Uterus (tissue), 4 donors: ENCODE data around the gene CLEC5A. TPM values are rescaled to one million over a fixed set of nuclear protein-coding genes. Genes with fewer than 3 reads are reported as not detected.

ENCODE experiments used
- DNase-seq, 2 donors: peaks; one replicate each; pipeline ENCODE4 v3.0.0-alpha.2; 2019 to 2020
- H3K27ac ChIP-seq, 2 donors: fragments of 200-600 bp; sonication (generic); 1 replicate in 1 of 2; 2 replicates in 1 of 2; pipeline ENCODE4 v1.5.1; 2016 to 2018
- H3K27me3 ChIP-seq, 2 donors: fragments of 200-600 bp; sonication (generic); one replicate each; pipeline ENCODE4 v1.5.1; 2018 to 2019; ENCODE audit warnings: control low read depth in 1 of 2
- H3K36me3 ChIP-seq, 2 donors: fragments of 200-600 bp; sonication (generic); one replicate each; pipeline ENCODE4 v1.5.1; 2019; ENCODE audit warnings: control low read depth in 1 of 2
- H3K4me1 ChIP-seq, 2 donors: fragments of 200-600 bp; sonication (generic); one replicate each; pipeline ENCODE4 v1.5.1; 2018 to 2019; ENCODE audit warnings: control low read depth in 1 of 2
- H3K4me3 ChIP-seq, 2 donors: fragments of 200-600 bp; sonication (generic); 1 replicate in 1 of 2; 2 replicates in 1 of 2; pipeline ENCODE4 v1.5.1; 2018 to 2019; ENCODE audit warnings: mild to moderate bottlenecking in 1 of 2
- H3K9me3 ChIP-seq, 2 donors: fragments of 200-600 bp; sonication (generic); one replicate each; pipeline ENCODE4 v1.5.1; 2019; ENCODE audit warnings: control low read depth in 1 of 2
- CTCF ChIP-seq, 4 experiments: fragments of 200-600 bp in 2 of 4; fragments of 450-650 bp in 2 of 4; sonication (generic) in 2 of 4; IDR thresholded peaks; one replicate each; pipeline ENCODE4 v1.5.1; 2016 to 2019; ENCODE audit warnings: antibody characterized with exemption in 4 of 4, mild to moderate bottlenecking in 2 of 4, moderate library complexity in 1 of 4
- POLR2A ChIP-seq, 2 donors: fragments of 450-650 bp; IDR thresholded peaks; one replicate each; pipeline ENCODE4 v1.6.1; 2016; ENCODE audit warnings: antibody characterized with exemption in 2 of 2, mild to moderate bottlenecking in 1 of 2, moderate library complexity in 1 of 2
- intact Hi-C: fragments of 100-400 bp; cut with DNase I; formaldehyde crosslinking; loops from one replicate; pipeline ENCODE4 v1.15.1; 2023; ENCODE audit warnings: low total_unique reads
- total RNA-seq, 4 donors: library from RNA; depleted of rRNA in 3 of 4; stranded (reverse); fragments of >200 nt in 3 of 4; gene quantifications; one replicate each; pipeline versions ENCODE4 v1.1.0 to v1.2.4, GENCODE V29; 2014 to 2023
- donor health status: DM: yes; HTN: yes; CAD: no.

Gene CLEC5A
- total RNA-seq, 4 donors from 2014 or later = 0.28 to 3.8 TPM; not detected in 2

GRCh38 chr7:141976524-141977245 lies 29.9 kb upstream of the CLEC5A start:
- TF ChIP-seq POLR2A (IDR thresholded peaks at IDR 0.05) (no peak), CTCF (IDR thresholded peaks at IDR 0.05) (no peak)
- H3K4me3 ChIP-seq = no peak overlapping the region
- intact Hi-C loops = no loop called here
- H3K4me1 ChIP-seq = no peaks in the 10 kb centered on the region
- no peak for DNase-seq
- H3K27ac ChIP-seq = no peak overlapping the region
- no peaks in the 10 kb centered on the region for H3K27me3 ChIP-seq
- no peaks in the 10 kb centered on the region for H3K36me3 ChIP-seq
- no peaks in the 10 kb centered on the region for H3K9me3 ChIP-seq

- DNase-seq = peak; percentile 18 to 22
- H3K9me3 ChIP-seq = no peaks in the 10 kb centered on the region
- no peaks in the 10 kb centered on the region for H3K4me1 ChIP-seq
- no peak overlapping the region for H3K27ac ChIP-seq
- no peaks in the 10 kb centered on the region for H3K27me3 ChIP-seq
- H3K36me3 ChIP-seq = no peaks in the 10 kb centered on the region
- intact Hi-C loops = no loop called here
- TF ChIP-seq CTCF (IDR thresholded peaks at IDR 0.05) = peak in 3 of 4 experiments; percentile 22 to 32 (median 28)
- no peak for TF ChIP-seq POLR2A (IDR thresholded peaks at IDR 0.05)
- no peak overlapping the region for H3K4me3 ChIP-seq
These were observed 29.2 kb upstream of the CLEC5A start for GRCh38 chr7:141975806-141976523.

- Histone ChIP-seq H3K36me3 (no peaks in the 10 kb centered on the region), H3K9me3 (no peaks in the 10 kb centered on the region), H3K27me3 (no peaks in the 10 kb centered on the region), H3K4me1 (no peaks in the 10 kb centered on the region), H3K27ac (no peak overlapping the region), H3K4me3 (no peak overlapping the region)
- intact Hi-C loops = no loop called here
- no peak for DNase-seq
- TF ChIP-seq CTCF (IDR thresholded peaks at IDR 0.05) = no peak
- TF ChIP-seq POLR2A (IDR thresholded peaks at IDR 0.05) = no peak
These were observed 28.1 kb upstream of the CLEC5A start for GRCh38 chr7:141974831-141975230.

GRCh38 chr7:141973673-141974072 lies 26.9 kb upstream of the CLEC5A start, which contains the start of gene TAS2R38:
Gene TAS2R38 (minus strand): TSS chr7:141973773. CDS start chr7:141973689, 84 bp downstream.
- no peaks in the 10 kb centered on the region for H3K4me1 ChIP-seq
- no peaks in the 10 kb centered on the region for H3K36me3 ChIP-seq
- no peak for TF ChIP-seq CTCF (IDR thresholded peaks at IDR 0.05)
- no peak for TF ChIP-seq POLR2A (IDR thresholded peaks at IDR 0.05)

More at GRCh38 chr7:141973673-141974072, 26.9 kb upstream of the CLEC5A start, which contains the start of gene TAS2R38:
- Histone ChIP-seq H3K9me3 (no peaks in the 10 kb centered on the region), H3K4me3 (no peak within 1 kb of the TSS), H3K27me3 (no peaks in the 10 kb centered on the region), H3K27ac (no peak within 1 kb of the TSS)
- DNase-seq = no peak
- intact Hi-C loops = no loop called here
